Neutrophil (primary cell): ENCODE data around the gene SYVN1.
"Not testable (repeated sequence)": the region's sequence is repeated elsewhere in the genome, so short reads cannot be mapped to it uniquely, and the experiment has no call there.

Source experiments
- H3K27ac ChIP-seq: fragments of 200-600 bp; sonication (generic); 2 replicates; pipeline ENCODE4 v1.5.1; 2016; ENCODE audit warnings: mild to moderate bottlenecking, moderate library complexity
- H3K27me3 ChIP-seq: fragments of 200-600 bp; sonication (generic); 2 replicates; pipeline ENCODE4 v1.6.0; 2016; ENCODE audit warnings: mild to moderate bottlenecking
- H3K36me3 ChIP-seq: fragments of 200-600 bp; sonication (generic); 2 replicates; pipeline ENCODE4 v1.5.1; 2017
- H3K4me1 ChIP-seq, 2 experiments: fragments of 200-600 bp in 1 of 2; sonication (generic) in 1 of 2; 1 replicate in 1 of 2; 2 replicates in 1 of 2; pipeline versions ENCODE4 v1.5.1 to v1.6.1; 2013 to 2016; ENCODE audit warnings: low read depth in 1 of 2, low read length in 1 of 2, mild to moderate bottlenecking in 1 of 2, moderate library complexity in 1 of 2; ENCODE audit not compliant: control insufficient read depth in 1 of 2, insufficient read depth in 1 of 2
- H3K4me3 ChIP-seq, 2 experiments: fragments of 200-600 bp in 1 of 2; sonication (generic) in 1 of 2; 1 replicate in 1 of 2; 2 replicates in 1 of 2; pipeline ENCODE4 v1.5.1; 2013 to 2016; ENCODE audit warnings: low read depth in 1 of 2, low read length in 1 of 2, mild to moderate bottlenecking in 1 of 2, moderate library complexity in 1 of 2
- H3K9me3 ChIP-seq: fragments of 200-600 bp; sonication (generic); 2 replicates; pipeline ENCODE4 v1.5.1; 2016
- TF ChIP-seq, protein P1 (sequence below): fragments of 200-600 bp; sonication (generic); IDR thresholded peaks from 2 replicates; pipeline ENCODE4 v1.5.1; 2016; ENCODE audit warnings: antibody characterized with exemption

The SYVN1 gene

DNA sequence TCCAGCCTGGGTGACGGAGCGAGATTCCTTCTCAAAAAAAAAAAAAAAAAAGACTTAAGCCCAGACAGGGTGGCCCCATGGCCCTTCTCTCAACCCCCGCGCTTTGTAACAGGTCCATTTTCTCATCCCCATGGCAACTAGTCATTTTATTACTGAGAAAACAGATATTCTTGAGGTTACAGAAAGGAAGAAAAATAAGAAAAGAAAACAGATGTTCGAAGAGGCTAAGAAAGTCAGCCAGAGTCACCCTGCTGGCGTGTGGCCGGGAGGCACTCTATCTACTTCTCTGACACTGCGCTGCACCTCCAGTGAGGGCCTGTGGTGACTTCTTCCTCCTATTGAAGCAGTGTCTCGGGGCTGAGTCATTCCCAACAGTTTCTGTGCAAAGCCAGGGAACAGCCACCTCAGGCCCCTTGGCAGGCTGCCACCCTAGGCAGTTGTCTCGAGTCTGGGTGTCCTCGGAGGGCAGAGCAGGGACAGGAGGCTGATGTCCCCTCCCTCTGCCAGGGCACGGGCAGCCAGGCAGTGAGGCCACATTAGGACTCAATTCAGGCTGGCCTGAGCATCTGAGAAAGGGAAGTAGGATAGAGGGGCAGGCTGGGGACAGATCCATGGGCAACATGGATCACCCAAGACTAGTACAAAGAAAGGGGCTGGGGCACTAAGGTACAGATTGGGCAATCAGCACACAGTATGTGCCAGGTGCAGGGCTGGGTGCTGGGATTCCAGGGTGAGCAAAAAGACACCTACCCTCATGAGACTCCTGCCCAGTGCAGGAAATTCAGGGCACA lies 16.4 kb upstream of the SYVN1 start:
- H3K27ac ChIP-seq, result peak overlapping the region; percentile 84

DNA sequence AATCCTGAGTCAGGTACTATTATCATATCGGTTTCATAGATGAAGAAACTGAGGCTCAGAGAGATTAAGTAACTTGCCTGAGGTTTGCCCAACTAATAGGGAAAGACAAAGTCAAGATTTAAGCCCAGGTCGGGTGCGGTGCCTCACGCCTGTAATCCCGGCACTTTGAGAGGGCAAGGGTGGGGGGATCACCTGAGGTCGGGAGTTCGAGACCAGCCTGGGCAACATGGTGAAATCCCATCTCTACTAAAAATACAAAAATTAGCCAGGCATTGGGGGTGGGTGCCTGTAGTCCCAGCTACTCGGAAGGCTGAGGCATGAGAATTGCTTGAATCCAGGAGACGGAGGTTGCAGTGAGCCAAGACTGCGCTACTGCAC lies 15.8 kb upstream of the SYVN1 start:
- Histone ChIP-seq H3K27ac (peak overlapping the region; percentile 84), H3K4me1 (peaks cover 40 to 51% of the 10 kb centered on the region in 2 experiments)
- H3K36me3 ChIP-seq, H3K27me3 ChIP-seq, H3K4me3 ChIP-seq, H3K9me3 ChIP-seq: not testable (repeated sequence)

More for the DNA sequence above, 16.4 kb upstream of the SYVN1 start:
- no peaks in the 10 kb centered on the region for H3K27me3 ChIP-seq
- H3K4me1 ChIP-seq, result peaks cover 38 to 49% of the 10 kb centered on the region in 2 experiments
- TF ChIP-seq, protein P1, sequence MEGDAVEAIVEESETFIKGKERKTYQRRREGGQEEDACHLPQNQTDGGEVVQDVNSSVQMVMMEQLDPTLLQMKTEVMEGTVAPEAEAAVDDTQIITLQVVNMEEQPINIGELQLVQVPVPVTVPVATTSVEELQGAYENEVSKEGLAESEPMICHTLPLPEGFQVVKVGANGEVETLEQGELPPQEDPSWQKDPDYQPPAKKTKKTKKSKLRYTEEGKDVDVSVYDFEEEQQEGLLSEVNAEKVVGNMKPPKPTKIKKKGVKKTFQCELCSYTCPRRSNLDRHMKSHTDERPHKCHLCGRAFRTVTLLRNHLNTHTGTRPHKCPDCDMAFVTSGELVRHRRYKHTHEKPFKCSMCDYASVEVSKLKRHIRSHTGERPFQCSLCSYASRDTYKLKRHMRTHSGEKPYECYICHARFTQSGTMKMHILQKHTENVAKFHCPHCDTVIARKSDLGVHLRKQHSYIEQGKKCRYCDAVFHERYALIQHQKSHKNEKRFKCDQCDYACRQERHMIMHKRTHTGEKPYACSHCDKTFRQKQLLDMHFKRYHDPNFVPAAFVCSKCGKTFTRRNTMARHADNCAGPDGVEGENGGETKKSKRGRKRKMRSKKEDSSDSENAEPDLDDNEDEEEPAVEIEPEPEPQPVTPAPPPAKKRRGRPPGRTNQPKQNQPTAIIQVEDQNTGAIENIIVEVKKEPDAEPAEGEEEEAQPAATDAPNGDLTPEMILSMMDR, result peak; percentile 30
- H3K4me3 ChIP-seq, result no peak overlapping the region
- H3K9me3 ChIP-seq, result no peaks in the 10 kb centered on the region
- no peaks in the 10 kb centered on the region for H3K36me3 ChIP-seq

DNA sequence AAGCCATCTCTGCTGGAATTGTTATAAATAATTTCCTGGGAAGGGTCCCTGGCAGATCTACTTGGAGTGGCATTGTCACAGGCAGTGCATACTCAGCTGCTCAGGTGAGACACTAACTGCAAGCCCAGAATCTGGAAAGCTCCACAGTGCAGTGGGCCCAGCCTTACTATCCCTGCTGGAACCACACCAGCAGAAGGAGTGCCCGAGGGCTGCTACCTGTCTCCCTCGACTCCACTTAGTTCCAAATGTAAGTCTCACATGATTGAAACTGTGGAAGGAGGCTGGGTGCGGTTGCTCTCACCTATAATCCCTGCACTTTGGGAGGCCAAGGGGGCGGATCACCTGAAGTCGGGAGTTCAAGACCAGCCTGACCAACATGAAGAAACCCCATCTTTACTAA lies 14.3 kb upstream of the SYVN1 start:
- H3K36me3 ChIP-seq, result no peaks in the 10 kb centered on the region
- peaks cover 40 to 51% of the 10 kb centered on the region in 2 experiments for H3K4me1 ChIP-seq
- TF ChIP-seq, protein P1, result no peak
- no peak overlapping the region for H3K4me3 ChIP-seq
- H3K27me3 ChIP-seq, result no peaks in the 10 kb centered on the region
- no peak overlapping the region for H3K27ac ChIP-seq
- no peaks in the 10 kb centered on the region for H3K9me3 ChIP-seq

DNA sequence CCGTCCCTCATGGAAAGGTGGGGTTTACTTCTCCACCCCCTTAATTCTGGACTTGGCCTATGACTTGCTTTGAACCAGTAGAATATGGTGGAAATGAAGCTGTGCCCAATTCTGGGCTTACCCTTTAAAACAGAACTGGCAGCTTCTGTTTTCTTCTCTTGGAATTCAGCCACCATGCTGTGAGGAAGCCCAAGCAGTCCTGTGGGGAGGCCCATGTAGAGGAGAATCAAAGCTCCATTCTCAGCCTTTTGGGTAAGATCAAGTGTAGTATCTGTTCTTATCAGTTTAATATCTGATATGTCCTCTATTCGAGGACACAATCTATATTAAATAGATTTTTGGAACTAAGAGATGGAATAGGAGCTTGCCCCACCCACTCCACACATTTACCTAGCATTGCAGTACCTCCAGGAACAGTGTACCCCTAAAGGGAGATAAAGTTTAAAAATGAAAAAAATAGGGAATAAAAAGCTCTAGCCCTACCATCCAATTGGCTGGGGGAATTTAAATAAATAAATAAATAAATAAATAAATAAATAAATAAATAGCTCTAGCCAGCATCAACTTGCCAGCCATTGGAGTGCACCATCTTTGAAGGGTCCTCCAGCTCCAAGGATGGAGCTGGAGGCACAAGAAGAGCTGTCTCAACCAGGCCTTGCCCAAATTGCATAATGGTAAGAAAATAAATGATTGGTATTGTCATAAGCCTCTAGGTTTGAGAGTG lies 13.2 kb upstream of the SYVN1 start:
- TF ChIP-seq, protein P1, result no peak
- H3K4me3 ChIP-seq, result no peak overlapping the region
- no peaks in the 10 kb centered on the region for H3K9me3 ChIP-seq
- no peaks in the 10 kb centered on the region for H3K36me3 ChIP-seq
- peaks cover 40 to 51% of the 10 kb centered on the region in 2 experiments for H3K4me1 ChIP-seq
- no peaks in the 10 kb centered on the region for H3K27me3 ChIP-seq
- no peak overlapping the region for H3K27ac ChIP-seq

DNA sequence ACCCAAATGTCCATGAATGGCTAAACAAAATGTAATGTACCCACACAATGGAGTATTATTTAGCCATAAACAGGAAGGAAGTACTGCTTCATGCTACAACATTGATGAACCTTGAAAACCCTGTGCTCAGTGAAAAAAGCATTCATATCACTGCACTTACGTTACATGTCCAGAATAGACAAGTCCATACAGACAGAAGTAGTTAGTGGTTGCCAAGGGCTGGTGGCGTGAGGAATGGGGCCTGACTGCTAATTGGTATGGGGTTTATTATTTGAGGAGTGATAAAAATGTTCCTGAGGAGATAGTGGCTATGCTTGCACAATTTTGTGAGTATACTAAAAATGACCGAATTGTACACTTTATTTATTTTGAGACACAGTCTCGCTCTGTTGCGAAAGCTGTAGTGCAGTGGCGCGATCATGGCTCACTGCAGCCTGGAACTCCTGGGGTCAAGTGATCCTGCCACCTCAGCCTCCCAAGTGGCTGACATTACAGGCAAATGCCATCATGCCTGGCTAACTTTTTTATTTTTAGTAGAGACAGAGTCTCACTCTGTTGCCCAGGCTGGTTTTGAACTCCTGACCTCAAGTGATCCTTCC lies 7.7 kb upstream of the SYVN1 start:
- no peaks in the 10 kb centered on the region for H3K9me3 ChIP-seq
- TF ChIP-seq, protein P1, result no peak
- no peak overlapping the region for H3K27ac ChIP-seq

More for the DNA sequence above, 7.7 kb upstream of the SYVN1 start:
- Histone ChIP-seq H3K27me3 (peaks cover 10% of the 10 kb centered on the region), H3K4me3 (no peak overlapping the region), H3K4me1 (peaks cover 12 to 13% of the 10 kb centered on the region in 2 experiments), H3K36me3 (no peaks in the 10 kb centered on the region)
